A549 (cell line): Measurements from ENCODE around the gene APBB2.

Experiments
- CBX8 ChIP-seq: fragments of 200-600 bp; sonication (generic); IDR thresholded peaks from 2 replicates; pipeline ENCODE4 v1.6.1; 2016
- CHD2 ChIP-seq: fragments of 150-350 bp; IDR thresholded peaks from 2 replicates; pipeline ENCODE4 v1.6.1; 2014; ENCODE audit warnings: low read length; ENCODE audit not compliant: partially characterized antibody
- CTCF ChIP-seq: fragments of >200 bp; sonication (Bioruptor Twin); formaldehyde crosslinking; IDR thresholded peaks from 3 replicates; pipeline ENCODE4 v1.5.1; 2016
- EHF ChIP-seq: fragments of 250-450 bp; sonication (Bioruptor Pico); IDR thresholded peaks from 2 replicates; pipeline ENCODE4 v1.5.0; 2020; ENCODE audit warnings: mild to moderate bottlenecking
- JUN ChIP-seq, 2 experiments: fragments of >200 bp; sonication (Bioruptor Twin); formaldehyde crosslinking; IDR thresholded peaks; 2 replicates in 1 of 2; 3 replicates in 1 of 2; pipeline ENCODE4 v1.6.1; 2016 to 2017
- MAFK ChIP-seq: fragments of 450-650 bp; IDR thresholded peaks from 2 replicates; pipeline ENCODE4 v1.6.1; 2014; ENCODE audit not compliant: partially characterized antibody
- NR3C1 ChIP-seq: fragments of >200 bp; sonication (Bioruptor Twin); formaldehyde crosslinking; IDR thresholded peaks from 3 replicates; pipeline ENCODE4 v1.6.1; 2017
- POLR2A ChIP-seq: IDR thresholded peaks from 2 replicates; pipeline ENCODE4 v1.6.1; 2012; ENCODE audit warnings: mild to moderate bottlenecking, low read length
- RNF2 ChIP-seq: fragments of 200-600 bp; sonication (generic); IDR thresholded peaks from 2 replicates; pipeline ENCODE4 v1.6.1; 2016; ENCODE audit warnings: low read depth, mild to moderate bottlenecking, antibody characterized with exemption, moderate library complexity, borderline replicate concordance
- SREBF2 ChIP-seq: fragments of 450-650 bp; IDR thresholded peaks from 2 replicates; pipeline ENCODE4 v1.6.1; 2014; ENCODE audit warnings: mild to moderate bottlenecking, moderate library complexity

DNA sequence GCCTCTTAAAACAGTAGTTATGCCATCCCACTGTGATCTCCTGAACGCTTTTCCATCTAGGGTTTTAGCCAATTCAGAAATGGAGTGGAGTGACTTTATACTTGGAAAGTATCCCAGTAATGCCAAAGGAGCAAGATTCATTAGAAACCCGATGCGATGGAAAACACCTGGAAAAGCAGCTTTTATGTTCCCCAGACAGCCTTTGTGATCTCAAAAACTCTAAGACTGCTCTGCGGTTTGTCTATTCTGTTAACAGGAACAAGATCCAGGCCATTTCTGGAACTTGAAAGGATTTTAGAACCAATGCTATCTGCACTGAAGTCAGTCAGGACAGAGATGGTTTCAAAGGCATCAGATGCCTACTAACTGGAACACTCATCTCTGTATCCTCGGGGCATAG, 145.1 kb downstream of the APBB2 start:
- no peak for TF ChIP-seq POLR2A
- no peak for TF ChIP-seq EHF (CRISPR knock-in tag)
- TF ChIP-seq CTCF = no peak
- TF ChIP-seq SREBF2 = no peak
- no peak for TF ChIP-seq MAFK
- no peak for TF ChIP-seq NR3C1
- TF ChIP-seq RNF2 = no peak
- TF ChIP-seq CHD2 = no peak
- TF ChIP-seq CBX8 = no peak
- no peak for TF ChIP-seq JUN (IDR thresholded peaks at IDR 0.05)
